GM12878 (cell line): ENCODE data around the gene CCDC15. TPM values are rescaled to one million over a fixed set of nuclear protein-coding genes. Genes with fewer than 3 reads are reported as not detected.
A peak's percentile ranks its signal among the peaks of the same experiment; 100 is the strongest.

Experiments used
- ATAC-seq: fragments of 200-7000 bp; cut with Tn5 transposase; 3 replicates; pipeline ENCODE4 v1.9.1; 2020; ENCODE audit warnings: mild to moderate bottlenecking, moderate library complexity
- BruUV-seq: library from RNA; stranded (reverse); fragments of 400-500 nt; replicated peaks from 2 replicates; lab custom pipeline; 2021; lab: Mats Ljungman, UMichigan
- CTCF ChIA-PET: fragments of 300-600 bp; sonication (Branson Sonifier 250); formaldehyde crosslinking; extraction: SDS; loops from one replicate; lab custom pipeline; 2021; ENCODE audit warnings: inconsistent platforms; lab: Yijun Ruan, JAX
- POLR2A ChIA-PET: fragments of 350-600 bp; formaldehyde crosslinking; extraction: SDS; loops from one replicate; lab custom pipeline; 2021; ENCODE audit warnings: inconsistent platforms; lab: Charles Lee
- RAD21 ChIA-PET: fragments of 300-600 bp; sonication (Branson Sonifier 250); formaldehyde crosslinking; loops from one replicate; lab custom pipeline; 2023; ENCODE audit warnings: antibody characterized with exemption; ENCODE audit not compliant: unreplicated experiment; lab: Charles Lee
- SMC1A ChIA-PET: fragments of 300-600 bp; sonication (Branson Sonifier 250); formaldehyde crosslinking; loops from one replicate; lab custom pipeline; 2023; ENCODE audit not compliant: unreplicated experiment, uncharacterized antibody; lab: Charles Lee
- DNase-seq: peaks from one replicate; pipeline ENCODE4 v3.0.0-alpha.2; 2011; ENCODE audit warnings: low read depth, low spot score
- FAIRE-seq: peaks from 3 replicates; lab custom pipeline; 2011; peaks lifted over from hg19 to GRCh38; lab: Jason Lieb, UNC
- H2AFZ ChIP-seq: 2 replicates; pipeline ENCODE4 v1.6.0; 2011; ENCODE audit warnings: low read depth, low read length, control low read depth; ENCODE audit not compliant: control insufficient read depth
- H3K27ac ChIP-seq: 2 replicates; pipeline ENCODE4 v1.5.1; 2011; ENCODE audit warnings: control low read depth; ENCODE audit not compliant: control insufficient read depth, insufficient read depth
- H3K27me3 ChIP-seq, 2 experiments: replicated peaks in 1 of 2; 2 replicates each; pipeline versions ENCODE4 v1.6.0 to v1.6.1; 2011; ENCODE audit warnings: low read length in 1 of 2; ENCODE audit not compliant: control insufficient read depth in 2 of 2, insufficient read depth in 2 of 2
- H3K36me3 ChIP-seq, 2 experiments: 2 replicates each; pipeline ENCODE4 v1.5.1; 2011; ENCODE audit warnings: low read length in 1 of 2; ENCODE audit not compliant: control insufficient read depth in 2 of 2, insufficient read depth in 2 of 2
- H3K4me1 ChIP-seq: 2 replicates; pipeline ENCODE4 v1.6.1; 2011; ENCODE audit warnings: mild to moderate bottlenecking, low read length, moderate library complexity, mixed read lengths; ENCODE audit not compliant: control insufficient read depth, insufficient read depth
- H3K4me2 ChIP-seq: 2 replicates; pipeline ENCODE4 v1.6.0; 2011; ENCODE audit warnings: control low read depth; ENCODE audit not compliant: control insufficient read depth, insufficient read depth
- H3K4me3 ChIP-seq: fragments of 200-600 bp; sonication (generic); 2 replicates; pipeline ENCODE4 v1.5.1; 2016
- H3K79me2 ChIP-seq: 2 replicates; pipeline ENCODE4 v1.6.0; 2011; ENCODE audit warnings: low read length; ENCODE audit not compliant: control insufficient read depth, insufficient read depth
- H3K9ac ChIP-seq: 2 replicates; pipeline ENCODE4 v1.8.0; 2011; ENCODE audit warnings: low read length, control low read depth, mixed read lengths; ENCODE audit not compliant: control insufficient read depth, insufficient read depth
- H3K9me3 ChIP-seq: replicated peaks from 3 replicates; pipeline ENCODE4 v1.5.1; 2011; ENCODE audit warnings: mild to moderate bottlenecking, low read length; ENCODE audit not compliant: control insufficient read depth, insufficient read depth
- H4K20me1 ChIP-seq: 2 replicates; pipeline ENCODE4 v1.6.0; 2011; ENCODE audit not compliant: control insufficient read depth, insufficient read depth
- ATF3 ChIP-seq: IDR thresholded peaks from 2 replicates; pipeline ENCODE4 v1.6.1; 2011; ENCODE audit warnings: low read depth, mild to moderate bottlenecking, low read length, moderate library complexity, borderline replicate concordance; ENCODE audit errors: extremely low read depth
- CBX3 ChIP-seq: fragments of 200-600 bp; sonication (generic); IDR thresholded peaks from 2 replicates; pipeline ENCODE4 v1.6.1; 2016; ENCODE audit warnings: low read depth, borderline replicate concordance
- E2F4 ChIP-seq: IDR thresholded peaks from 2 replicates; pipeline ENCODE4 v1.6.1; 2012; ENCODE audit warnings: low read depth, low read length, improper control_type of control experiment
- EGR1 ChIP-seq, 2 experiments: IDR thresholded peaks; 1 replicate in 1 of 2; 2 replicates in 1 of 2; pipeline ENCODE4 v1.6.1; 2011 to 2012; ENCODE audit warnings: low read depth in 2 of 2, low read length in 2 of 2, borderline replicate concordance in 1 of 2, mild to moderate bottlenecking in 1 of 2, moderate library complexity in 1 of 2
- FOXM1 ChIP-seq: IDR thresholded peaks from 2 replicates; pipeline ENCODE4 v1.6.1; 2012; ENCODE audit warnings: low read depth, mild to moderate bottlenecking, inconsistent platforms, low read length, moderate library complexity
- HDGF ChIP-seq: fragments of 450-650 bp; IDR thresholded peaks from 2 replicates; pipeline ENCODE4 v1.6.1; 2016; ENCODE audit warnings: antibody characterized with exemption
- MYC ChIP-seq: IDR thresholded peaks from 2 replicates; pipeline ENCODE4 v1.6.1; 2011; ENCODE audit warnings: mild to moderate bottlenecking, low read length, moderate library complexity, inconsistent platforms; ENCODE audit not compliant: insufficient read depth, insufficient replicate concordance, insufficient read length, severe bottlenecking
- RB1 ChIP-seq: fragments of 450-650 bp; formaldehyde crosslinking; IDR thresholded peaks from 2 replicates; pipeline ENCODE4 v1.6.1; 2017; ENCODE audit warnings: mild to moderate bottlenecking, borderline replicate concordance
- TAF1 ChIP-seq: IDR thresholded peaks from 2 replicates; pipeline ENCODE4 v1.6.1; 2011; ENCODE audit warnings: mild to moderate bottlenecking, low read depth, low read length, borderline replicate concordance
- TCF12 ChIP-seq: IDR thresholded peaks from 2 replicates; pipeline ENCODE4 v1.6.1; 2011; ENCODE audit warnings: low read depth, mild to moderate bottlenecking, low read length
- YBX1 ChIP-seq: fragments of 450-650 bp; IDR thresholded peaks from 2 replicates; pipeline ENCODE4 v1.6.1; 2016; ENCODE audit warnings: antibody characterized with exemption
- ZNF622 ChIP-seq: fragments of 450-650 bp; IDR thresholded peaks from 2 replicates; pipeline ENCODE4 v1.6.1; 2017; ENCODE audit warnings: mild to moderate bottlenecking, inconsistent platforms
- WGBS: methylation state at CpG from one replicate; pipeline ENCODE4 v1.1.6; 2016; ENCODE audit warnings: low lambda C conversion rate; ENCODE audit not compliant: insufficient replicate concordance, insufficient coverage; ENCODE audit errors: missing lambda C conversion rate; 5-methylcytosine and 5-hydroxymethylcytosine counted together
- in situ Hi-C: fragments of 300-500 bp; cut with MboI; formaldehyde crosslinking; loops from 9 replicates; pipeline ENCODE4 v1.14.3; 2018; ENCODE audit warnings: mixed read lengths
- intact Hi-C: fragments of 100-400 bp; cut with micrococcal nuclease; formaldehyde crosslinking; loops from one replicate; pipeline ENCODE4 v1.14.2; 2022; ENCODE audit not compliant: unreplicated experiment
- polyA plus RNA-seq, 11 experiments: library from polyadenylated mRNA; depleted of rRNA in 4 of 11; unstranded in 6 of 11; stranded (reverse) in 5 of 11; fragments of >200 nt; fragmentation: Nextera tagmentation in 4 of 11; fragmentation: Illumina TruSeq in 1 of 11; extraction: Ambion mirVana in 4 of 11; extraction: Trizol in 1 of 11; gene quantifications; 1 replicate in 1 of 11; 2 replicates in 10 of 11; pipeline versions ENCODE4 v1.2.1 to v1.2.3, GENCODE V29; 2011 to 2016; ENCODE audit warnings: inconsistent platforms in 2 of 11, missing spikeins in 2 of 11, low read depth in 1 of 11
- total RNA-seq, 4 experiments: library from RNA; depleted of rRNA in 3 of 4; stranded (reverse); fragments of >200 nt in 3 of 4; fragmentation: Illumina TruSeq in 1 of 4; extraction: Trizol in 1 of 4; gene quantifications; 2 replicates each; pipeline versions ENCODE4 v1.2.1 to v1.2.3, GENCODE V29; 2013 to 2021
- TF ChIP-seq, protein P1 (sequence below): fragments of 450-650 bp; IDR thresholded peaks from 2 replicates; pipeline ENCODE4 v1.6.1; 2017; ENCODE audit warnings: borderline replicate concordance
- TF ChIP-seq, protein P2 (sequence below): fragments of 450-650 bp; IDR thresholded peaks from 2 replicates; pipeline ENCODE4 v1.6.1; 2016; ENCODE audit warnings: mild to moderate bottlenecking
- TF ChIP-seq, protein P3 (sequence below): fragments of 450-650 bp; IDR thresholded peaks from 2 replicates; pipeline ENCODE4 v1.6.1; 2017; ENCODE audit warnings: mild to moderate bottlenecking

The CCDC15 gene
- total and polyA plus RNA-seq, 10 of the 15 experiments (the other 5 are each of a cell fraction or from before 2014, with no cell fraction given) = 2.0 to 5.3 (median 3.3) TPM

GRCh38 chr11:125070699-125071254, 116.8 kb downstream of the CCDC15 start:
- ChIA-PET RAD21 (interaction anchor here (0.8 to 5.9 kb wide), 5 partner anchors 7 to 287 kb away, joined by 3 to 87 read pairs (median 5); partner anchors contain the start of genes CCDC15, SLC37A2 and TMEM218), CTCF (interaction anchor here (1.1 to 6.6 kb wide), 6 partner anchors 7 to 72 kb away, joined by 3 to 46 read pairs (median 6); partner anchors contain the start of genes SLC37A2 and TMEM218), SMC1A (interaction anchor here (0.9 to 4.4 kb wide), 7 partner anchors 9 to 287 kb away, joined by 3 to 57 read pairs (median 5); partner anchors contain the start of gene TMEM218), POLR2A (interaction anchor here (0.8 to 4.1 kb wide), 7 partner anchors 7 to 522 kb away, joined by 3 to 55 read pairs (median 7); partner anchors contain the start of genes CCDC15, SLC37A2, STT3A and TMEM218)
- Histone ChIP-seq H3K36me3 (no peaks in the 10 kb centered on the region), H3K4me3 (no peak overlapping the region), H3K27me3 (no peaks in the 10 kb centered on the region), H3K79me2 (no peaks in the 10 kb centered on the region), H3K9ac (no peak overlapping the region), H3K27ac (peak overlapping the region; percentile 48), H2AFZ (peak overlapping the region; percentile 46), H3K4me2 (peak overlapping the region; percentile 20; the same call in 1 of the 2 replicates), H4K20me1 (no peaks in the 10 kb centered on the region), H3K9me3 (no peaks in the 10 kb centered on the region), H3K4me1 (peaks cover 43% of the 10 kb centered on the region)
- intact Hi-C loops = no loop called here
- DNase-seq (peak; percentile 56), ATAC-seq (peak; percentile 74), FAIRE-seq (peak; percentile 78)
- 17% methylated on average over 7 of the region's 7 CpGs for WGBS
- in situ Hi-C loops = no loop called here
- BruUV-seq = no TSS peak
- TF ChIP-seq TCF12 = no peak
- TF ChIP-seq MYC = no peak
- TF ChIP-seq, protein P1, sequence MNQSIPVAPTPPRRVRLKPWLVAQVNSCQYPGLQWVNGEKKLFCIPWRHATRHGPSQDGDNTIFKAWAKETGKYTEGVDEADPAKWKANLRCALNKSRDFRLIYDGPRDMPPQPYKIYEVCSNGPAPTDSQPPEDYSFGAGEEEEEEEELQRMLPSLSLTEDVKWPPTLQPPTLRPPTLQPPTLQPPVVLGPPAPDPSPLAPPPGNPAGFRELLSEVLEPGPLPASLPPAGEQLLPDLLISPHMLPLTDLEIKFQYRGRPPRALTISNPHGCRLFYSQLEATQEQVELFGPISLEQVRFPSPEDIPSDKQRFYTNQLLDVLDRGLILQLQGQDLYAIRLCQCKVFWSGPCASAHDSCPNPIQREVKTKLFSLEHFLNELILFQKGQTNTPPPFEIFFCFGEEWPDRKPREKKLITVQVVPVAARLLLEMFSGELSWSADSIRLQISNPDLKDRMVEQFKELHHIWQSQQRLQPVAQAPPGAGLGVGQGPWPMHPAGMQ = no peak
- TF ChIP-seq HDGF = no peak
- no peak for TF ChIP-seq ZNF622
- no peak for TF ChIP-seq EGR1 (IDR thresholded peaks at IDR 0.05; ENCODE audit: borderline replicate concordance in 1 of 2, low read depth in 2 of 2, low read length in 2 of 2)
- TF ChIP-seq, protein P2, sequence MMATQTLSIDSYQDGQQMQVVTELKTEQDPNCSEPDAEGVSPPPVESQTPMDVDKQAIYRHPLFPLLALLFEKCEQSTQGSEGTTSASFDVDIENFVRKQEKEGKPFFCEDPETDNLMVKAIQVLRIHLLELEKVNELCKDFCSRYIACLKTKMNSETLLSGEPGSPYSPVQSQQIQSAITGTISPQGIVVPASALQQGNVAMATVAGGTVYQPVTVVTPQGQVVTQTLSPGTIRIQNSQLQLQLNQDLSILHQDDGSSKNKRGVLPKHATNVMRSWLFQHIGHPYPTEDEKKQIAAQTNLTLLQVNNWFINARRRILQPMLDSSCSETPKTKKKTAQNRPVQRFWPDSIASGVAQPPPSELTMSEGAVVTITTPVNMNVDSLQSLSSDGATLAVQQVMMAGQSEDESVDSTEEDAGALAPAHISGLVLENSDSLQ = no peak
- no peak for TF ChIP-seq E2F4
- no peak for TF ChIP-seq TAF1
- TF ChIP-seq FOXM1 = no peak
- no peak for TF ChIP-seq RB1
- no peak for TF ChIP-seq ATF3
- no peak for TF ChIP-seq YBX1
- TF ChIP-seq CBX3 = no peak
- TF ChIP-seq, protein P3, sequence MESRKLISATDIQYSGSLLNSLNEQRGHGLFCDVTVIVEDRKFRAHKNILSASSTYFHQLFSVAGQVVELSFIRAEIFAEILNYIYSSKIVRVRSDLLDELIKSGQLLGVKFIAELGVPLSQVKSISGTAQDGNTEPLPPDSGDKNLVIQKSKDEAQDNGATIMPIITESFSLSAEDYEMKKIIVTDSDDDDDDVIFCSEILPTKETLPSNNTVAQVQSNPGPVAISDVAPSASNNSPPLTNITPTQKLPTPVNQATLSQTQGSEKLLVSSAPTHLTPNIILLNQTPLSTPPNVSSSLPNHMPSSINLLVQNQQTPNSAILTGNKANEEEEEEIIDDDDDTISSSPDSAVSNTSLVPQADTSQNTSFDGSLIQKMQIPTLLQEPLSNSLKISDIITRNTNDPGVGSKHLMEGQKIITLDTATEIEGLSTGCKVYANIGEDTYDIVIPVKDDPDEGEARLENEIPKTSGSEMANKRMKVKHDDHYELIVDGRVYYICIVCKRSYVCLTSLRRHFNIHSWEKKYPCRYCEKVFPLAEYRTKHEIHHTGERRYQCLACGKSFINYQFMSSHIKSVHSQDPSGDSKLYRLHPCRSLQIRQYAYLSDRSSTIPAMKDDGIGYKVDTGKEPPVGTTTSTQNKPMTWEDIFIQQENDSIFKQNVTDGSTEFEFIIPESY = no peak
